ENCODE data around the gene NRXN3.

Gene NRXN3

DNA sequence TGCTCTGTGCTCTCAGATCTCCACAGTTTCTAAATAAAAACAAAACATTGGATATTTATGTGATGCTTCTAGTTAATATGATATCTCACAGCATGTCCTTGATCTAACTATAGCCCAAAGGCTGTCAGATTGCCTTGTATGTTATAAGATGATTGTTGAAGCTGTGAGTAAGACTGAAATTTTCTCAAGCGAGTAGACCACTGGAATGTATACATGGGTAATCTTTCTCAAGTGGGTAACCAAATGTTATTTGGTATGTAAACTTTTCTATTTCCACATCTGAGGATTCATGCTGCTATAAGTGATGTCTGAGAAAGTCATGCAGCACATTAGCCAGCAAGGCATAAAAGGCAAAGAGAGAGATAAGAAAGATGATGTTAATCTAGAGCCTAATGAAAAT is 886.7 kb downstream of the NRXN3 start:
- TF ChIP-seq, protein P1, sequence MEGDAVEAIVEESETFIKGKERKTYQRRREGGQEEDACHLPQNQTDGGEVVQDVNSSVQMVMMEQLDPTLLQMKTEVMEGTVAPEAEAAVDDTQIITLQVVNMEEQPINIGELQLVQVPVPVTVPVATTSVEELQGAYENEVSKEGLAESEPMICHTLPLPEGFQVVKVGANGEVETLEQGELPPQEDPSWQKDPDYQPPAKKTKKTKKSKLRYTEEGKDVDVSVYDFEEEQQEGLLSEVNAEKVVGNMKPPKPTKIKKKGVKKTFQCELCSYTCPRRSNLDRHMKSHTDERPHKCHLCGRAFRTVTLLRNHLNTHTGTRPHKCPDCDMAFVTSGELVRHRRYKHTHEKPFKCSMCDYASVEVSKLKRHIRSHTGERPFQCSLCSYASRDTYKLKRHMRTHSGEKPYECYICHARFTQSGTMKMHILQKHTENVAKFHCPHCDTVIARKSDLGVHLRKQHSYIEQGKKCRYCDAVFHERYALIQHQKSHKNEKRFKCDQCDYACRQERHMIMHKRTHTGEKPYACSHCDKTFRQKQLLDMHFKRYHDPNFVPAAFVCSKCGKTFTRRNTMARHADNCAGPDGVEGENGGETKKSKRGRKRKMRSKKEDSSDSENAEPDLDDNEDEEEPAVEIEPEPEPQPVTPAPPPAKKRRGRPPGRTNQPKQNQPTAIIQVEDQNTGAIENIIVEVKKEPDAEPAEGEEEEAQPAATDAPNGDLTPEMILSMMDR (IDR thresholded peaks at IDR 0.05; ENCODE audit: low read depth, low read length, missing control alignments) = no peak
- DNase-seq (ENCODE audit: low read depth) = no peak
- H3K4me3 ChIP-seq (ENCODE audit: low read depth, low read length) = no peak overlapping the region

DNA sequence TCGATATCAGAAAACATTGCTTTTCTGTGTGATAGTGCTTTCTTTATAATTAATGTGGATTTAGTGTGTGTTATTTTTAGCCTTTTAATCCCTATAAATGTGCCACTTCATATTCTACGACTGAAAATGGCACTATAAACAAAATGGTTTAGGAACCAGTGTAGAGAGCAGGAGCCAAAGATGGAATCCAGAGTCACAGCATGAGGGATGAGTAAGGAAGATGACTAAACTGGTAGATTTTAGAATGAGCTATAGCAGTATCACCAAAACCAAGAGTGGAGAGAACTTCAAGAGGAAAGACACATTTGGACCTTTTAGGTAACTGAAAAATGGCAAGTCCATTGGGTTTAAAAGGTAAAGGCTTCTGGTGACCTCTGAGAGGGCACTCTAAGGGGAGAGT is 887.2 kb downstream of the NRXN3 start:
- no peak overlapping the region for H3K4me3 ChIP-seq (ENCODE audit: low read depth, low read length)
- TF ChIP-seq, protein P1 (IDR thresholded peaks at IDR 0.05; ENCODE audit: low read depth, low read length, missing control alignments) = no peak
- no peak for DNase-seq (ENCODE audit: low read depth)

- DNase-seq (ENCODE audit: low read depth) = no peak
- TF ChIP-seq, protein P1 (IDR thresholded peaks at IDR 0.05; ENCODE audit: low read depth, low read length, missing control alignments) = no peak
- H3K4me3 ChIP-seq (ENCODE audit: low read depth, low read length) = no peak overlapping the region
These were observed 892.1 kb downstream of the NRXN3 start for GRCh38 chr14:79062226-79062625.

DNA sequence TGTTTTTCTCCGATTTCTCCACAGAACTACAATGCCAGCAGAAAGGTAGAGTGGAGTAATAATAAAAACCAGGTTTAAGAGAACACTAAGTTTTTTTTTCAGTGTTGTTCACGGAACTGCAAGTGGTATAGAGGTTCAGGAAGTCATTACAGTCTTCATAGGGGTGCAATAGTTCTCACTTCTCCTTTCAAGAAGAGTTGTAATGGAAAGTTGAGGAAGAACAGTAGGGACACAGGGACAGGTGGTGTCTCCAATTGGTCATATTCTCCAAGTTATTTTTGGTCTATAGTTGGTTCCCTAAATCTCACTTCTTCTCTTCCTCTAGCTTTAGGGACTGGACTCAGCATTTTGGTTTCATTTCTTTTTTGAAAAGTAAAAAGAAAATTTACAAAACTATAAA is 894.0 kb downstream of the NRXN3 start:
- peak; percentile 3 for DNase-seq (ENCODE audit: low read depth)
- no peak overlapping the region for H3K4me3 ChIP-seq (ENCODE audit: low read depth, low read length)
- TF ChIP-seq, protein P1 (IDR thresholded peaks at IDR 0.05; ENCODE audit: low read depth, low read length, missing control alignments) = no peak

DNA sequence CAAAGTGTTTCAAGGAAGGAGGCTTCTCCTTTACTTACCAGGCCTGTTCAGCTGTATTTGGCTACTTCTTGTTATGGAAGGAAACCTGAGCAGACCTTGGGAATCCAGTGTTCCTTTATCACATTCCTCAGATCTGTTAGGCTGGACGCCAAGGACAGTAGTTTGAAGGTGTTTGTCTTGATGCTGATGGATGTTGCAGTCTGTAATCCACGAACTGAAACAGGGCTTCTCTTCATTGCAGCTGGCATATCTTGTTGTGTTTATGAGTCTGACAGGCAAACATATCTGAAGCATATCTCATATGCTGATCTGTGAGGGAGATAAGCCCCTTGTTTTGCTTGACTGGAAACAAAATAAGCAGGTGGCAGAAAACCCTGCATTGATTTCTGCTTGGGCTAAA is 904.3 kb downstream of the NRXN3 start:
- H3K4me3 ChIP-seq (ENCODE audit: low read depth, low read length) = no peak overlapping the region
- no peak for DNase-seq (ENCODE audit: low read depth)
- TF ChIP-seq, protein P1 (IDR thresholded peaks at IDR 0.05; ENCODE audit: low read depth, low read length, missing control alignments) = no peak

GRCh38 chr14:79076428-79076827 is 906.3 kb downstream of the NRXN3 start:
- TF ChIP-seq, protein P1 (IDR thresholded peaks at IDR 0.05; ENCODE audit: low read depth, low read length, missing control alignments) = no peak
- H3K4me3 ChIP-seq (ENCODE audit: low read depth, low read length) = no peak overlapping the region
- DNase-seq (ENCODE audit: low read depth) = no peak

DNA sequence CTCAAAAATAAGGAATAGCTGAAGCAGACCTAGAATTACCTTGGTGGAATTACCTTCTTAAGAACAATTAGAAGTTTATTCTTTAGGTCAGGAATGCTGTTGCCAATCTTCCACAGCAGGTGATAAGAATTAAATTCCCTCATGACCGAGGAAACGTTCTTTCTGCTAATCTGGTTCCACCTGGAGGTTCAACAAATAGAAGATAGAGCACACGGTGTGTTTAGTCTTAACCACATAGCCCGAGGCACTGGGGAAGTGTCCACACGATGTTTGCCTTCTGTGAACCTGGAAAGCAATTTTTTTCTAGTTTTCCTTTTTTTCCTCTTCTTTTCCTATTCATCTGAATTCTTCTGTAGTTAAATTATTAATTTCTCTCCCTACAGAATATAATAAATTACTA is 906.9 kb downstream of the NRXN3 start:
- no peak overlapping the region for H3K4me3 ChIP-seq (ENCODE audit: low read depth, low read length)
- no peak for DNase-seq (ENCODE audit: low read depth)
- TF ChIP-seq, protein P1 (IDR thresholded peaks at IDR 0.05; ENCODE audit: low read depth, low read length, missing control alignments) = no peak
